KOPT-K1 (cell line): ENCODE results near the gene TRIM3.
"Not testable (repeated sequence)": the region's sequence is repeated elsewhere in the genome, so short reads cannot be mapped to it uniquely, and the experiment has no call there.

Source experiments
- H3K27ac ChIP-seq: fragments of 200-600 bp; sonication (generic); 2 replicates; pipeline ENCODE4 v1.5.1; 2016; ENCODE audit warnings: antibody characterized with exemption, mild to moderate bottlenecking, low read depth, low read length; ENCODE audit not compliant: poor library complexity, severe bottlenecking
- H3K36me3 ChIP-seq: fragments of 200-600 bp; sonication (generic); 2 replicates; pipeline ENCODE4 v1.5.1; 2017; ENCODE audit warnings: antibody characterized with exemption, mild to moderate bottlenecking, low read length, moderate library complexity; ENCODE audit not compliant: insufficient read depth
- H3K9me3 ChIP-seq: fragments of 200-600 bp; sonication (generic); 2 replicates; pipeline ENCODE4 v1.5.1; 2017; ENCODE audit warnings: antibody characterized with exemption, low read length, mild to moderate bottlenecking; ENCODE audit not compliant: insufficient read depth, poor library complexity, severe bottlenecking

Gene TRIM3

GRCh38 chr11:6473451-6474412 lies at the start of gene TRIM3:
TSS of gene TRIM3 (minus strand) at chr11:6473941. CDS start at chr11:6465695, 8,246 bp downstream.
- Histone ChIP-seq H3K27ac (peak within 1 kb of the TSS; percentile 36), H3K9me3 (no peaks in the 10 kb centered on the region), H3K36me3 (peaks cover 23% of the 10 kb centered on the region)

- peaks cover 15% of the 10 kb centered on the region for H3K36me3 ChIP-seq
- H3K9me3 ChIP-seq: no peaks in the 10 kb centered on the region
- H3K27ac ChIP-seq: no peak overlapping the region
These were observed 49.5 kb upstream of the TRIM3 start for GRCh38 chr11:6523253-6523652.

GRCh38 chr11:6521946-6522345 lies 48.2 kb upstream of the TRIM3 start:
- H3K36me3 ChIP-seq: peaks cover 16% of the 10 kb centered on the region

GRCh38 chr11:6520265-6520664 lies 46.5 kb upstream of the TRIM3 start:
- no peak overlapping the region for H3K27ac ChIP-seq
- H3K9me3 ChIP-seq: no peaks in the 10 kb centered on the region
- H3K36me3 ChIP-seq: peaks cover 16% of the 10 kb centered on the region

More at GRCh38 chr11:6521946-6522345, 48.2 kb upstream of the TRIM3 start:
- H3K9me3 ChIP-seq, H3K27ac ChIP-seq: not testable (repeated sequence)

GRCh38 chr11:6516865-6517264 lies 43.1 kb upstream of the TRIM3 start:
- Histone ChIP-seq H3K27ac (no peak overlapping the region), H3K9me3 (no peaks in the 10 kb centered on the region), H3K36me3 (peaks cover 27% of the 10 kb centered on the region)

GRCh38 chr11:6505577-6506240 lies 32.0 kb upstream of the TRIM3 start:
- peaks cover 29% of the 10 kb centered on the region for H3K36me3 ChIP-seq
- no peak overlapping the region for H3K27ac ChIP-seq

GRCh38 chr11:6504166-6504565 lies 30.4 kb upstream of the TRIM3 start:
- Histone ChIP-seq H3K36me3 (peaks cover 37% of the 10 kb centered on the region), H3K27ac (no peak overlapping the region), H3K9me3 (no peaks in the 10 kb centered on the region)

More at GRCh38 chr11:6505577-6506240, 32.0 kb upstream of the TRIM3 start:
- H3K9me3 ChIP-seq: no peaks in the 10 kb centered on the region

GRCh38 chr11:6502382-6502781 lies 28.6 kb upstream of the TRIM3 start:
- no peak overlapping the region for H3K27ac ChIP-seq
- peaks cover 53% of the 10 kb centered on the region for H3K36me3 ChIP-seq
- no peaks in the 10 kb centered on the region for H3K9me3 ChIP-seq

DNA sequence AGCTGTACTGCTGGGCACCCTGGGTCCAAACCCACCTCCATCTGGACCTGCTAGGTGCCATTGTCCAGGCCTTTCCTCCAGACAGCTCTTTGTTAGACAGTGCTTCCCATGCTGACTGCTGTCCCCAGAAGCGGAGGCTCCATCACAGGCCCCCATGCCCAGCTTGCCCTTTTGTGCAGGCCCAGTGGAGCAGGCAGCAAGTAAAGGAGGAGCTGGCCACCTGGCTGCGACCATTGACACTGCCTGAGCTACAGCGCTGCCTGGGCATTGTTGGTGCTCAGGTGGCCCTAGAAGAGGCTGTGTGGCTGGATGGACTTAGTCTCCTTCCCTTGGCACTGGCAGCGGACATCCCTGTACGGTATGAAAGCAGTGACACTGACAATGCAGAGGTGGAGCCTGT lies 24.8 kb upstream of the TRIM3 start:
- Histone ChIP-seq H3K9me3 (no peaks in the 10 kb centered on the region), H3K36me3 (peaks cover 62% of the 10 kb centered on the region), H3K27ac (no peak overlapping the region)

DNA sequence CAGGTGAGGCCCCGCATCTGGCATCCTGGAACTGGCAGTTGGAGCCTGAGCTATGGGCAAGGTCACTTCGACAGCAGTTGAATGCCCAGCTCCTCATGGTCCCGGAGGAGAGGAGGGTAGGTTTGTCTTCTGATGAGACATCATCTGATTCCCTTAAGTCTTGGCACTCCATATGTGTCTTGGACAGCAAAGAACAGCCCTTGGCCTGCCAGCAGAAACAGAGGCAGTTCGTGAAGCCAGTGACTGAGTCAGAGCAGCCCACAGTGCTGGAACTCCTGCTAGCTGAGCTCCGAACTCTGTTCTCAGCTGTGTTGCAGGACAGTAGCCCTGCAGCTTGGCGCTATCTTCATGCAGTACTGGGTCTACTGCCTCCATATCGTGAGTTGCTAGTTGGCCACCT lies 24.4 kb upstream of the TRIM3 start:
- Histone ChIP-seq H3K36me3 (peaks cover 62% of the 10 kb centered on the region), H3K27ac (no peak overlapping the region), H3K9me3 (no peaks in the 10 kb centered on the region)

GRCh38 chr11:6497069-6497839 lies 23.5 kb upstream of the TRIM3 start, which contains the start of gene DNHD1:
TSS of gene DNHD1 (plus strand) at chr11:6497280. CDS start at chr11:6498216, 936 bp downstream.
- H3K27ac ChIP-seq: no peak within 1 kb of the TSS
- H3K9me3 ChIP-seq: no peaks in the 10 kb centered on the region
- peaks cover 61% of the 10 kb centered on the region for H3K36me3 ChIP-seq

DNA sequence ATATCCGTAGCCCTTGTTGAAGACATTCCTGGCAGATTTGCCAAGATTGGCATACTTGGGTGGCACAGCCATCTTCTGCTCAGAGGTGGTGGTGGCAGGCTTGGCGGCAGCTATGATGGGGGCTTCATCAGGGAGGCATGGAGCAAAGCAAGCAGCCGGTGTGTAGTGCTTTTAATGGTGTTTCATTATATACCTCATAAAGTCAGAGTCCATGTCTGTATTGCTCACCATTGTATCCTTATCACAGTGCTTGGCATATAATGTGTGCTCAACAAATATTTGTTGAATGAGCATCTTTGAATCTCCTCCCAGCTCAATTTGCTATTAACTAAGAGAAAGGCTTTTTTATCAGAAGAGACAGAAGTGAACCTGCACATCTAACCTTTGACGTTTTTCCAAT lies 15.6 kb upstream of the TRIM3 start:
- Histone ChIP-seq H3K36me3 (peaks cover 86% of the 10 kb centered on the region), H3K27ac (no peak overlapping the region), H3K9me3 (no peaks in the 10 kb centered on the region)

DNA sequence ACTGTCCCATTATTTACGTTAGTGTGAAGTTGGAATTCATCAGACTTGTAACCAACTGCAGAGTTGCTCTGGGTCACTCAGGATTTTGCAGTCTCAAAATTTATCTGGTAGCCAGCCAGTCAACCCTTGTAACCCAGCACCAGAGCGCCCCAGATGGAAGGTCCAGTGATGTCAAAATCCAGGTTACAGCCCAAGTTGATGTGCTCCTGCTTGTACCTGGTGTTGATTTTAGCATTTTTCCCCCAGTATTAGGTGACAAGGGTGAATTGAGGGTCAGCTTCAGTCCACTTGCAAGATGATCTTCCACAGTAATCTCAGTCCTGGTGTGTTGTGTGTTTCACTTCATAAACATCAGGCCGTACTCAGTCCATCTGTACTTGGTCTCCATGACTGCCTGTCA lies 15.1 kb upstream of the TRIM3 start:
- H3K36me3 ChIP-seq: peaks cover 88% of the 10 kb centered on the region
- no peak overlapping the region for H3K27ac ChIP-seq
- H3K9me3 ChIP-seq: no peaks in the 10 kb centered on the region

DNA sequence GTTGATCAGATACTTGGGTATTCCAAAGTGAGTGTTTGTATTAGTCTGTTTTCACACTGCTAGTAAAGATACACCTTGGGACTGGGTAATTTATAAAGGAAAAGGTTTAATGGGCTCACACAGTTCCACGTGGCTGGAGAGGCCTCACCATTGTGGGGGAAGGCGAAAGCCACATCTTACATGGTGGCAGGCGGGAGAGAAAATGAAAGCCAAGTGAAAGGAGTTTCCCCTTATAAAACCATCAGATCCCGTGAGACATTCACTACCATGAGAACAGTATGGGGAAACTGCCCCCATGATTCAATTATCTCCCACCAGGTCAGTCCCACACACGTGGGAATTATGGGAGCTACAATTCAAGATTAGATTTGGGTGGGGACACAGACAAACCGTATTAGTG lies 14.6 kb upstream of the TRIM3 start:
- H3K36me3 ChIP-seq: peaks cover 88% of the 10 kb centered on the region
- no peaks in the 10 kb centered on the region for H3K9me3 ChIP-seq
- H3K27ac ChIP-seq: no peak overlapping the region

DNA sequence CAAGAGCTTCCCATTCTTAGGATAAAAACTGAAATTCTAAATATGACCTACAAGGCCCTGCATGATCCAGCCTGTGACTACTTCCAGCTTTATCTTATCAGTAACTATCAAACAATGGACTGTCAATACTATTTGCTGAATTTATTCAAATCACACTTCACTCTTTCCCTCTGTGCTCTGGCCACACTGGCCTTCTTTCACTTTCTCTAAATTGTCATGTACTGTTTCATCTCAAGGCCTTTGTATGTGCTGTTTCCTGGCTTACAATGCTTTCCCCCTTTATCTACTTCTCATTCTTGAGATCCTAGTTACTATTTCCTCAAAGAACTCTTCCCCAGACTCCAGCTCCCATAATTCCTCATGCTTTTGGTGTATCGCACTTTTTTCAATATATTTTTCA lies 13.2 kb upstream of the TRIM3 start:
- H3K36me3 ChIP-seq: peaks cover 89% of the 10 kb centered on the region
- no peak overlapping the region for H3K27ac ChIP-seq
- H3K9me3 ChIP-seq: no peaks in the 10 kb centered on the region
